Thymus (tissue), 11 donors: ENCODE results near the gene CYP4F8. TPM values are rescaled to one million over a fixed set of nuclear protein-coding genes. Genes with fewer than 3 reads are reported as not detected.
A peak's percentile ranks its signal among the peaks of the same experiment; 100 is the strongest.
"Not testable (repeated sequence)": the region's sequence is repeated elsewhere in the genome, so short reads cannot be mapped to it uniquely, and the experiment has no call there.

ENCODE experiments used
- DNase-seq, 9 donors: peaks; one replicate each; pipeline ENCODE4 v3.0.0-alpha.2; 2013; ENCODE audit warnings: low spot score in 9 of 9, low read depth in 6 of 9, missing footprints in 1 of 9
- H3K27ac ChIP-seq, 2 donors: one replicate each; pipeline ENCODE4 v1.5.1; 2013; ENCODE audit warnings: control low read depth in 1 of 2, low read depth in 1 of 2, low read length in 1 of 2, mild to moderate bottlenecking in 1 of 2, moderate library complexity in 1 of 2
- H3K27me3 ChIP-seq, 2 donors: one replicate each; pipeline ENCODE4 v1.5.1; 2013; ENCODE audit warnings: low read length in 1 of 2; ENCODE audit not compliant: control insufficient read depth in 2 of 2, insufficient read depth in 1 of 2
- H3K36me3 ChIP-seq, 2 donors: one replicate each; pipeline ENCODE4 v1.5.1; 2013; ENCODE audit warnings: low read length in 1 of 2, mild to moderate bottlenecking in 1 of 2, moderate library complexity in 1 of 2; ENCODE audit not compliant: control insufficient read depth in 2 of 2, insufficient read depth in 2 of 2
- H3K4me1 ChIP-seq, 2 donors: one replicate each; pipeline ENCODE4 v1.5.1; 2013; ENCODE audit warnings: low read length in 2 of 2; ENCODE audit not compliant: control insufficient read depth in 2 of 2, insufficient read depth in 2 of 2
- H3K4me3 ChIP-seq, 2 donors: one replicate each; pipeline ENCODE4 v1.5.1; 2013; ENCODE audit warnings: low read length in 2 of 2, control low read depth in 1 of 2, mild to moderate bottlenecking in 1 of 2
- H3K9me3 ChIP-seq, 2 donors: one replicate each; pipeline ENCODE4 v1.5.1; 2013; ENCODE audit warnings: low read length in 1 of 2, mild to moderate bottlenecking in 1 of 2; ENCODE audit not compliant: control insufficient read depth in 2 of 2, insufficient read depth in 1 of 2
- WGBS: extraction: QIAGEN DNeasy Blood & Tissue Kit; methylation state at CpG from one replicate; pipeline ENCODE4 v1.1.7; 2013; 5-methylcytosine and 5-hydroxymethylcytosine counted together
- polyA plus RNA-seq: library from polyadenylated mRNA; stranded (reverse); fragments of 200-250 nt; gene quantifications from one replicate; pipeline ENCODE4 v1.2.3, GENCODE V29; 2013
- total RNA-seq: library from RNA; stranded (reverse); fragments of 120-200 nt; gene quantifications from one replicate; pipeline ENCODE4 v1.2.4, GENCODE V29; 2013
- donor health status: healthy.

The CYP4F8 gene
- total and polyA plus RNA-seq, 2 donors, result 0.28 to 18.3 TPM

DNA sequence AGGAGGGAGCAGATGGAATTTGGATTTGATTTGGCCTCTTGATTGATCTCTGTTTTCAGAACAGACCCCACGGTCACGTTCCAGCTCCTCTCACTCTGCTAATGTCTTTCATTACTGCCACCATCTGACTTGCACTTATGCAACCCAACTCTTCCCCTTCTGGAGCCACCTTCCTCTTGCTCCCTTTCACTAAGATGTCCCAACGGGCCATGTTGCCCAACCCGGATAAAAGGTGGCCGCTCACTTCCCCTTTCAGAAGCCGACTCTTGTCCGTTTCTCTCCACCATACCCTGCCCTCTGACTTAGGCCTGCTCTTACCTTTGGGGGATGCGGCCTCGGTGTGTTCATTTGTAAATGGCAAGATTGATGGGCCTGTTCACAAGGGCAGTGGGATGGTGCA, 27.4 kb upstream of the CYP4F8 start:
- Histone ChIP-seq H3K27me3 (peaks cover 0 to 10% of the 10 kb centered on the region in 2 donors), H3K27ac (no peak overlapping the region), H3K9me3 (no peaks in the 10 kb centered on the region), H3K4me1 (no peaks in the 10 kb centered on the region), H3K36me3 (no peaks in the 10 kb centered on the region), H3K4me3 (no peak overlapping the region)
- WGBS, result 81% methylated on average over 9 of the region's 9 CpGs
- peak in 1 of 9 donors; percentile 12 for DNase-seq

DNA sequence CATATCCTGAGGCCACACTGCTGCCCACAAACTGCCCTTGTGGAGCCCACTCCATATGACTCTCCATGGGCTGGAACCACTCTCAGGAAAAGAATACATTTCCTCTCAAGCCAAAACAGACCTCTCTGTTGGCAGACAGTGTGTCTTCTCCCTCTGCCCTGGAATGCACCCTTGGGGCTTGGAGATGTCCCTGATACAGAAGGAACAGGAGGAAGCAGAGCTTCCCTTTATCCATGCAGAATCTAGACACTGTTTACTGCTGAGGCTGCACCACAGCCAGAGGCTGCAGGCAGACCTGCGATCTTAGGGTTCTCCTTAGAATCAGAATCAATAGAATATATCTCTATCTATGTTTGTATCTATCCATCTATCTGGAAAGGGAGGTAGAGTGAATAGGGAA, 26.8 kb upstream of the CYP4F8 start:
- DNase-seq, result no peak
- Histone ChIP-seq H3K27ac (no peak overlapping the region), H3K4me3 (no peak overlapping the region), H3K4me1 (no peaks in the 10 kb centered on the region), H3K36me3 (no peaks in the 10 kb centered on the region), H3K27me3 (peaks cover 0 to 8% of the 10 kb centered on the region in 2 donors), H3K9me3 (no peaks in the 10 kb centered on the region)
- 98% methylated on average over 1 of the region's 1 CpG for WGBS

DNA sequence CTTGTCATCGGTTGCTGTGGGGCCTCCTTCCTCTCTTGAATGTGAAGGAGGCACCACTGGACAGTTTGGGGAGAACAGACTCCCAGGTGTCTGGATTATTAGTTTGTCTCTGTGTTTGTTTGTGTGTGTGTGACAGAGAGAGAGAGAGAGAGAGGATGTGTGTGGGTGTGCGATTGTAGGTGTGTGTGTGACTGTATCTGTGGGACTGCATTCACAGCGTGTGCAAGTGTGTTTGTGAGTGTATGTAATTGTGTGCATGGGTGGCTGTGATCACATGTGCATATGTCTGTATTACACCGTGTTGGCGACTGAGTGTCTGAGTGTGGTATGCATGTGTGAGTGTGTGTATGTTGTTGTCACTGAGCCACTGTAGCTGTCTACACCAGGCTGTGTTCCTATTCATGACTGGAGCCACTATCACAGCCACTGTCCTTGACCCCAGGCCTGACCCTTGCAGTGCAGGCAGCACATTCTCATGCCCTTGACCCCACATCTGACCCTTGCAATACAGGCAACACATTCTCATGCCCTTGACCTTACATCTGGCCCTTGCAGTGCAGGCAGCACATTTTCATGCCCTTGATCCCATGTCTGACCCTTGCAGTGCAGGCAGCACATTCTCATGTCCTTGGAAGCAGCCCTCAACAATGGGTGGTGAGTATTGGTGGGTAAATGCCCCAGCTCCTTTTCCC, 25.1 kb upstream of the CYP4F8 start:
- Histone ChIP-seq H3K4me3 (no peak overlapping the region), H3K27ac (no peak overlapping the region), H3K27me3 (no peaks in the 10 kb centered on the region), H3K9me3 (no peaks in the 10 kb centered on the region), H3K36me3 (no peaks in the 10 kb centered on the region), H3K4me1 (no peaks in the 10 kb centered on the region)
- no peak for DNase-seq
- WGBS, result 77% methylated on average over 5 of the region's 5 CpGs

DNA sequence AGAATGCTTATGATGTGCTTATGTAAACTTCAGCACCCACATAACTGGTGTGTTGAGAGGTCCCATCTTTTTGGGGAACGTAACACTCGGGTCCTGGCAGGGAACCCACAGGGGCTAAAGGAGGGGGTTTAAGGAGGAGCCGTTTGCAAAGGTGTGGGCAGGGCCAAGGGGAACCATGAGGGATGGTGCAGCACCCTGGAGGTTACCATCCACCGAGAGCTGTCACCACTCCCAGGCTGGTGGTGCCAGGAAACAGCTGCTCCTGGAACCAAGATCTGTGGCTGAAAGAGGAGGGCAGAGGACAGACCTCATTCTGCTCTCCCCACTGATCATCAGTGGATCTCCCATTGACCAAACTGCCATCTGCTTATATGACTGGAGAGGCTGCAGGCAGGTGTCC, 23.2 kb upstream of the CYP4F8 start:
- Histone ChIP-seq H3K27me3 (no peaks in the 10 kb centered on the region), H3K27ac (no peak overlapping the region), H3K36me3 (no peaks in the 10 kb centered on the region), H3K9me3 (no peaks in the 10 kb centered on the region), H3K4me3 (no peak overlapping the region), H3K4me1 (no peaks in the 10 kb centered on the region)
- 75% methylated on average over 4 of the region's 4 CpGs for WGBS
- no peak for DNase-seq

DNA sequence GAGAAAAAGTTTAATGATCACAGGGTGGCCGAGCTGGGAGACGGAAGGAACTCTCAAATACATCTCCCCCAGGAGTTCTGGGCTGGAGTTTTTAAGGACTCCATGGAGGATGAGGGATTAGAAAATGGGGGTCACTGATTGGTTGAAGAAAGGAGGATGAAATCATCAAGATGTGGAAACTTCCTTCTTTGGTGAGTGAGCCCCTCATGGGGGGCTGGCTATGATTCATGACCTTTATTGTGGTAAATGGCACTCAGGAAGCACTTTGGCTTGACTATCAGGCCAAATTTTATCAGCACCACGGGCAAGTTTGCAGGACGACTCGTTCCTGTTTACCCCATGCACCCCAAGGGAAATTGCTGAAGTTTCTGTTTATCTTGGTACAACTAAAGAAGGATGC, 22.5 kb upstream of the CYP4F8 start:
- DNase-seq, H3K4me1 ChIP-seq, H3K27me3 ChIP-seq, H3K4me3 ChIP-seq, H3K9me3 ChIP-seq, H3K36me3 ChIP-seq, H3K27ac ChIP-seq: not testable (repeated sequence)
- 37% methylated on average over 5 of the region's 5 CpGs for WGBS

DNA sequence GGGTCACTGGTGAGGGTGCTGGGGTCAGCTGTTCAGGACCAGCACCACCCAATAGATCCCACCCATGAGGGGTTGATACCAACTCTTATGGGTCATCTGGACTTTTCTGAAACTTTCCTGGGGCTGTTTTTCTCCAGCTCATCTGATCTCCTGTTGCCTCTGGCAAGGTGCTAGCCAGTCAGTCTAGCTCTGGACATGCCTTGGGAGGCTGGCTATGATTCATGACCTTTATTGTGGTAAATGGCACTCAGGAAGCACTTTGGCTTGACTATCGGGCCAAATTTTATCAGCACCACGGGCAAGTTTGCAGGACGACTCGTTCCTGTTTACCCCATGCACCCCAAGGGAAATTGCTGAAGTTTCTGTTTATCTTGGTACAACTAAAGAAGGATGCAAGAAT, 21.3 kb upstream of the CYP4F8 start:
- H3K9me3 ChIP-seq, H3K27me3 ChIP-seq, H3K36me3 ChIP-seq, H3K4me1 ChIP-seq, DNase-seq, H3K4me3 ChIP-seq, H3K27ac ChIP-seq: not testable (repeated sequence)
- 77% methylated on average over 4 of the region's 4 CpGs for WGBS

DNA sequence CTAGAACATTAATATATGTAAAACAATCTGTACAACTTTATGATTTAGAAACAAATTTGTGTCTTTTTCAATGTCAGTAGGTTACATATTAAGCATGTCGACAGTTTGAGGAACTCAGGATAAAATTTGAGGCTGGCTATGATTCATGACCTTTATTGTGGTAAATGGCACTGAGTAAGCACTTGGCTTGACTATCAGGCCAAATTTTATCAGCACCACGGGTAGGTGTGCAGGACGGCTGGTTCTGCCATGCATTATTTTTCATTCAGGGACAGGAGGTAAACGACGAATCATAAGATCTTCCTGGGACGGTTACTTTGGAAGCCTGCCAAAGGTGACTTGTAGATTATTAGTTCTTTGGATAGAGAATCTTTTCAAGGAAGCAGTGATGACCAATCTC, 19.9 kb upstream of the CYP4F8 start:
- 1% methylated on average over 6 of the region's 6 CpGs for WGBS
- Histone ChIP-seq H3K27ac (no peak overlapping the region), H3K9me3 (no peaks in the 10 kb centered on the region)

DNA sequence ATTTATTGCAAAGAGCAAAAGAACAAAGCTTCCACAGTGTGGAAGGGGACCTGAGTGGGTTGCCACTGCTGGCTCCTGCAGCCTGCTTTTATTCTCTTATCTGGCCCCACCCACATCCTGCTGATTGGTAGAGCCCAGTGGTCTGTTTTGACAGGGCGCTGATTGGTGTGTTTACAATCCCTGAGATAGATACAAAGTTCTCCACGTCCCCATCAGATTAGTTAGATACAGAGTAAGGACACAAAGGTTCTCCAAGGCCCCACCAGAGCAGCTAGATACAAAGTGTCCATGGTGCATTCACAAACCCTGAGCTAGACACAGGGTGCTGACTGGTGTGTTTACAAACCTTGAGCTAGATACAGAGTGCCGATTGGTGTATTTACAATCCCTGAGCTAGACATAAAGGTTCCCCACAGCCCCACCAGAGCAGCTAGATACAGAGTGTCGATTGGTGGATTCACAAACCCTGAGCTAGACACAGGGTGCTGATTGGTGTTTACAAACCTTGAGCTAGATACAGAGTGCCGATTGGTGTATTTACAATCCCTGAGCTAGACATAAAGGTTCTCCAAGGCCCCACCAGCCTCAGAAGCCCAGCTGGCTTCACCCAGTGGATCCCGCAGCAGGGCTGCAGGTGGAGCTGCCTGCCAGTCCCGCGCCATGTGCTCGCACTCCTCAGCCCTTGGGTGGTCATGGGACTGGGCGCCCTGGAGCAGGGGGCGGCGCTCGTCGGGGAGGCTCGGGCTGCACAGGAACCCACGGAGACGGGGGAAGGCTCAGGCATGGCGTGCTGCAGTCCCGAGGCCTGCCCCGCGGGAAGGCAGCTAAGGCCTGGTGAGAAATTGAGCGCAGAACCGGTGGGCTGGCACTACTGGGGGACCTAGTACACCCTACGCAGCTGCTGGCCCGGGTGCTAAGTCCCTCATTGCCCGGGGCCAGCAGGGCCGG, 6.8 kb upstream of the CYP4F8 start:
- not testable (repeated sequence) for H3K4me1 ChIP-seq, DNase-seq, H3K36me3 ChIP-seq, H3K4me3 ChIP-seq, H3K9me3 ChIP-seq, H3K27ac ChIP-seq, H3K27me3 ChIP-seq
- WGBS, result 96% methylated on average over 27 of the region's 27 CpGs

More for the DNA sequence above, 19.9 kb upstream of the CYP4F8 start:
- no peak for DNase-seq
- Histone ChIP-seq H3K36me3 (no peaks in the 10 kb centered on the region), H3K4me3 (no peak overlapping the region), H3K27me3 (no peaks in the 10 kb centered on the region), H3K4me1 (no peaks in the 10 kb centered on the region)

DNA sequence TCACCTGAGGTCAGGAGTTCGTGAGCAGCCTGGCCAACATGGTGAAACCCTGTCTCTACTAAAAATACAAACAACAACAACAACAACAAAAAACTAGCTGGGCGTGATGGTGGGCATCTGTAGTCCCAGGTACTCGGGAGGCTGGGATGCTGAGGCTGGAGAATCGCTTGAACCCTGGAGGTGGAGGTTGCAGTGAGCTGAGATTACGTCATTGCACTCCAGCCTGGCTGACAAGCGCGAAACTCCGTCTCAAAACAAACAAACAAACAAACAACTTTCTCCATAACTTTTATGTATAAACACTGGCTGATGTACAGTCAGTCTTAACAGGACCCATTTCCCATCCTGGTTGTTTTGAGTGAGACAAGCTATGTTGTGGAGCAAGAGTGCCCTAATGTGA, 5.8 kb upstream of the CYP4F8 start:
- DNase-seq, result no peak
- Histone ChIP-seq H3K36me3 (no peaks in the 10 kb centered on the region), H3K9me3 (no peaks in the 10 kb centered on the region), H3K4me3 (no peak overlapping the region), H3K27ac (no peak overlapping the region), H3K4me1 (no peaks in the 10 kb centered on the region), H3K27me3 (no peaks in the 10 kb centered on the region)
- 93% methylated on average over 8 of the region's 8 CpGs for WGBS
